Prostate gland (tissue), 2 donors: ENCODE measurements around the gene TCF4. TPM values are rescaled to one million over a fixed set of nuclear protein-coding genes. Genes with fewer than 3 reads are reported as not detected.

Source experiments
- DNase-seq: peaks from one replicate; pipeline ENCODE4 v3.0.0-alpha.2; 2019; ENCODE audit warnings: low spot score
- H3K27ac ChIP-seq, 2 donors: fragments of 200-600 bp; sonication (generic); 2 replicates each; pipeline ENCODE4 v1.5.1; 2017 to 2019
- H3K27me3 ChIP-seq: fragments of 200-600 bp; sonication (generic); replicated peaks from 2 replicates; pipeline ENCODE4 v1.5.1; 2019; ENCODE audit not compliant: insufficient read depth
- H3K36me3 ChIP-seq, 2 donors: fragments of 200-600 bp; sonication (generic); 1 replicate in 1 of 2; 2 replicates in 1 of 2; pipeline versions ENCODE4 v1.5.1 to v1.8.1; 2017 to 2019
- H3K4me1 ChIP-seq: fragments of 200-600 bp; sonication (generic); replicated peaks from 2 replicates; pipeline ENCODE4 v1.5.1; 2019
- H3K4me3 ChIP-seq, 2 donors: fragments of 200-600 bp; sonication (generic); 2 replicates each; pipeline ENCODE4 v1.5.1; 2017 to 2019
- H3K9me3 ChIP-seq: fragments of 200-600 bp; sonication (generic); 2 replicates; pipeline ENCODE4 v1.5.1; 2017
- CTCF ChIP-seq, 4 experiments: fragments of 200-600 bp in 2 of 4; fragments of 450-650 bp in 2 of 4; sonication (generic) in 2 of 4; IDR thresholded peaks; 1 replicate in 3 of 4; 2 replicates in 1 of 4; pipeline ENCODE4 v1.5.1; 2016 to 2019; ENCODE audit warnings: antibody characterized with exemption in 4 of 4, mild to moderate bottlenecking in 2 of 4, moderate library complexity in 2 of 4
- POLR2A ChIP-seq: fragments of 450-650 bp; IDR thresholded peaks from one replicate; pipeline ENCODE4 v1.6.1; 2016; ENCODE audit warnings: antibody characterized with exemption, mild to moderate bottlenecking
- POLR2AphosphoS5 ChIP-seq: sonication (generic); formaldehyde crosslinking; IDR thresholded peaks from one replicate; pipeline ENCODE4 v1.6.1; 2017; ENCODE audit warnings: antibody characterized with exemption
- WGBS: methylation state at CpG from one replicate; pipeline ENCODE4 v1.1.5; 2018; 5-methylcytosine and 5-hydroxymethylcytosine counted together
- intact Hi-C: fragments of 100-400 bp; cut with DNase I; formaldehyde crosslinking; loops from one replicate; pipeline ENCODE4 v1.14.2; 2022
- total RNA-seq, 2 donors: library from RNA; depleted of rRNA; stranded (reverse); fragments of >200 nt; gene quantifications; one replicate each; pipeline ENCODE4 v1.1.0, GENCODE V29; 2016

The TCF4 gene
- total RNA-seq, 2 donors from 2014 or later: 29.8 to 87.2 TPM

DNA sequence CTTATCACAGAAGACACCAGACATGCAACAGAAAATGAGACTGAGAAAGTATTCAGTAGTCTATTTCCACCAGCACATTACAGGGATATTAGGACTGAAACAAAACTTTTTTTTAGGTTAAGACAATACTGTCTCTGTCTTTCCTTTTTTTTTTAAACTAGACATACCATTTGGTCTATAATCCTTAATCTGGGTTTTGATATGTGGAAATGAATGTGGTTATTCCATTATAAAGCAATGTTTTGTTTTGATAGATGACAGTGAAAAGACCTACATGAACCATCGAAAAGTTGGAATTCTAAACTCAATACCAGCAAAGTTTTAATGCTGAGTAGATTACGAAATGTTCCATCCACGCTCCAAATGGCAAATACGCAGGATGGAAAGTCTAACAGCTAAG is 123.4 kb downstream of the TCF4 start:
- TF ChIP-seq POLR2AphosphoS5 (no peak), POLR2A (no peak), CTCF (IDR thresholded peaks at IDR 0.05) (no peak)
- Histone ChIP-seq H3K27ac (no peak overlapping the region), H3K36me3 (no peaks in the 10 kb centered on the region), H3K9me3 (no peaks in the 10 kb centered on the region), H3K4me1 (no peaks in the 10 kb centered on the region), H3K27me3 (no peaks in the 10 kb centered on the region), H3K4me3 (no peak overlapping the region)
- WGBS: 63% methylated on average over 4 of the region's 4 CpGs
- intact Hi-C loops: no loop called here
- DNase-seq: no peak

DNA sequence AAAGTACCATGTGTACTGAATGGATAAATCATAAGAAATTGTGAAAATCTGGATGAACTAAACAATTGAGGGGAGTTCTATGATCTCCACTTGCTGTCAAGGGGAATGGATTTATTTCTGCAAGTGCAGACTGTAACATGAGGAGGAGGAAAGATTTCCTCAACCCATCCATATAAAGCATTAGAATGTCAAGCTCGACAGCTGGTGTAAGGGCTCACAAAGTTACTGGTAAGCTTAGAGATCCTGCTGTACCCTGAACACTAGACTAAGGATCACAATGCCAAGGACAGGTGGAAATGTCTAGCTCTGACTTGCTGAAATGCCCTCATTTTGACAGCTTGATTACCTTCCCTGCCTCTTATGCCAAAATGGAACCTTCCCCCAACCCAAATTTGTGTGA is 125.3 kb downstream of the TCF4 start:
- no peak for DNase-seq
- no peaks in the 10 kb centered on the region for H3K27me3 ChIP-seq
- no peaks in the 10 kb centered on the region for H3K36me3 ChIP-seq
- no peak for TF ChIP-seq POLR2A
- TF ChIP-seq POLR2AphosphoS5: no peak
- TF ChIP-seq CTCF (IDR thresholded peaks at IDR 0.05): no peak
- WGBS: 69% methylated on average over 1 of the region's 1 CpG
- no peak overlapping the region for H3K4me3 ChIP-seq
- no peak overlapping the region for H3K27ac ChIP-seq
- H3K4me1 ChIP-seq: no peaks in the 10 kb centered on the region
- intact Hi-C loops: no loop called here
- no peaks in the 10 kb centered on the region for H3K9me3 ChIP-seq

GRCh38 chr18:55461848-55462247 is 126.1 kb downstream of the TCF4 start:
- Histone ChIP-seq H3K4me1 (no peaks in the 10 kb centered on the region), H3K27ac (no peak overlapping the region), H3K9me3 (no peaks in the 10 kb centered on the region), H3K27me3 (no peaks in the 10 kb centered on the region), H3K36me3 (no peaks in the 10 kb centered on the region), H3K4me3 (no peak overlapping the region)
- TF ChIP-seq CTCF (IDR thresholded peaks at IDR 0.05) (no peak), POLR2AphosphoS5 (no peak), POLR2A (no peak)
- intact Hi-C loops: no loop called here
- WGBS: 77% methylated on average over 4 of the region's 4 CpGs
- no peak for DNase-seq

GRCh38 chr18:55458456-55459203 is 129.4 kb downstream of the TCF4 start:
- DNase-seq: no peak
- 78% methylated on average over 12 of the region's 12 CpGs for WGBS

More at GRCh38 chr18:55458456-55459203, 129.4 kb downstream of the TCF4 start:
- Histone ChIP-seq H3K27ac (no peak overlapping the region), H3K4me1 (no peaks in the 10 kb centered on the region), H3K9me3 (no peaks in the 10 kb centered on the region), H3K36me3 (no peaks in the 10 kb centered on the region), H3K4me3 (no peak overlapping the region), H3K27me3 (no peaks in the 10 kb centered on the region)
- intact Hi-C loops: no loop called here
- TF ChIP-seq POLR2AphosphoS5 (no peak), POLR2A (no peak), CTCF (IDR thresholded peaks at IDR 0.05) (no peak)
